ENCODE results near the gene STRN3. TPM values are rescaled to one million over a fixed set of nuclear protein-coding genes. Genes with fewer than 3 reads are reported as not detected.

Gene STRN3
- total and polyA plus RNA-seq, 10 of the 15 experiments (the other 5 are each of a cell fraction or from before 2014, with no cell fraction given) = 7.8 to 27.9 (median 14.1) TPM

- POLR2A ChIA-PET = no interaction called here
- WGBS (ENCODE audit: insufficient coverage, insufficient replicate concordance, low lambda C conversion rate, missing lambda C conversion rate) = 87% methylated on average over 5 of the region's 5 CpGs
- no peaks in the 10 kb centered on the region for H3K36me3 ChIP-seq (ENCODE audit: control insufficient read depth in 2 of 2, insufficient read depth in 2 of 2, low read length in 1 of 2)
- H2AFZ ChIP-seq (ENCODE audit: control insufficient read depth, low read depth, low read length) = no peak overlapping the region
- CTCF ChIA-PET = interaction anchor here (0.8 to 0.9 kb wide), 2 partner anchors 13 to 78 kb away, joined by 3 read pairs; no protein-coding TSS in a partner anchor
- no peak overlapping the region for H3K4me2 ChIP-seq (ENCODE audit: control insufficient read depth, insufficient read depth)
- BruUV-seq (replicated peaks) = no TSS peak
- H3K27ac ChIP-seq (ENCODE audit: control insufficient read depth, insufficient read depth) = no peak overlapping the region
- no peak overlapping the region for H3K4me3 ChIP-seq
- no peaks in the 10 kb centered on the region for H3K9me3 ChIP-seq (replicated peaks; ENCODE audit: control insufficient read depth, insufficient read depth, low read length)
- DNase-seq (ENCODE audit: low read depth, low spot score) = no peak
- H3K9ac ChIP-seq (ENCODE audit: control insufficient read depth, insufficient read depth, low read length) = no peak overlapping the region
- peaks cover 4% of the 10 kb centered on the region; the same call in 1 of the 2 replicates for H3K4me1 ChIP-seq (ENCODE audit: control insufficient read depth, insufficient read depth, low read length)
- SMC1A ChIA-PET (ENCODE audit: uncharacterized antibody, unreplicated experiment) = no interaction called here
- ATAC-seq = no peak
- RAD21 ChIA-PET (ENCODE audit: unreplicated experiment) = no interaction called here
- FAIRE-seq = no peak
- in situ Hi-C loops (cut with MboI) (no loop called here), intact Hi-C loops (cut with micrococcal nuclease; ENCODE audit: unreplicated experiment) (no loop called here)
- no peaks in the 10 kb centered on the region for H4K20me1 ChIP-seq (ENCODE audit: control insufficient read depth, insufficient read depth)
- no peaks in the 10 kb centered on the region for H3K27me3 ChIP-seq (replicated peaks in 1 of 2; ENCODE audit: control insufficient read depth in 2 of 2, insufficient read depth in 2 of 2, low read length in 1 of 2)
- H3K79me2 ChIP-seq (ENCODE audit: control insufficient read depth, insufficient read depth, low read length) = no peaks in the 10 kb centered on the region
- TF ChIP-seq STAT3 (IDR thresholded peaks at IDR 0.05; ENCODE audit: low read depth, low read length) = no peak
- no peak for TF ChIP-seq IRF3 (IDR thresholded peaks at IDR 0.05)
- TF ChIP-seq RB1 (IDR thresholded peaks at IDR 0.05; ENCODE audit: borderline replicate concordance) = no peak
- TF ChIP-seq BHLHE40 (IDR thresholded peaks at IDR 0.05; ENCODE audit: borderline replicate concordance in 1 of 2, low read depth in 2 of 2, low read length in 1 of 2) = no peak
- no peak for TF ChIP-seq SMARCA5 (IDR thresholded peaks at IDR 0.05)
- TF ChIP-seq MTA2 (IDR thresholded peaks at IDR 0.05; ENCODE audit: low read depth) = no peak
- no peak for TF ChIP-seq PAX8 (IDR thresholded peaks at IDR 0.05)
- no peak for TF ChIP-seq PBX3 (IDR thresholded peaks at IDR 0.05; ENCODE audit: insufficient replicate concordance, low read depth, low read length)
- TF ChIP-seq EGR1 (IDR thresholded peaks at IDR 0.05; ENCODE audit: borderline replicate concordance in 1 of 2, low read depth in 2 of 2, low read length in 2 of 2) = no peak
- no peak for TF ChIP-seq GATAD2B (conservative IDR thresholded peaks at IDR 0.05; ENCODE audit: low read depth)
- TF ChIP-seq RCOR1 (conservative IDR thresholded peaks at IDR 0.05; ENCODE audit: low read depth, low read length) = no peak
- TF ChIP-seq ASH2L (IDR thresholded peaks at IDR 0.05; ENCODE audit: borderline replicate concordance, low read depth) = no peak
- no peak for TF ChIP-seq GABPA (IDR thresholded peaks at IDR 0.05; ENCODE audit: low read depth)
- TF ChIP-seq E4F1 (IDR thresholded peaks at IDR 0.05; ENCODE audit: borderline replicate concordance, partially characterized antibody) = no peak
- TF ChIP-seq NFXL1 (IDR thresholded peaks at IDR 0.05; ENCODE audit: borderline replicate concordance) = no peak
- no peak for TF ChIP-seq NBN (IDR thresholded peaks at IDR 0.05)
- TF ChIP-seq RELA (IDR thresholded peaks at IDR 0.05; ENCODE audit: borderline replicate concordance, partially characterized antibody) = no peak
These were observed 44.3 kb upstream of the STRN3 start for GRCh38 chr14:31070431-31070830.
